ENCODE measurements around the gene GPR142. TPM values are rescaled to one million over a fixed set of nuclear protein-coding genes. Genes with fewer than 3 reads are reported as not detected.
A peak's percentile ranks its signal among the peaks of the same experiment; 100 is the strongest.

GPR142 gene
- total and polyA plus RNA-seq, 2 of the 13 experiments (the other 11 are each of a cell fraction or from before 2014, with no cell fraction given) = not detected

- Histone ChIP-seq H3K4me1 (ENCODE audit: insufficient read depth, low read length) (peaks cover 78% of the 10 kb centered on the region), H3K27me3 (ENCODE audit: control insufficient read depth in 1 of 2, insufficient read depth in 2 of 2, low read length in 2 of 2) (peaks cover 0 to 7% of the 10 kb centered on the region in 2 experiments; a peak in 1 of 5 replicates), H3K9me3 (ENCODE audit: low read length) (no peaks in the 10 kb centered on the region), H3K4me3 (replicated peaks in 1 of 3; ENCODE audit: insufficient read depth in 1 of 3, low read depth in 2 of 3, low read length in 3 of 3) (no peak overlapping the region), H3K79me2 (ENCODE audit: insufficient read depth, low read length) (no peaks in the 10 kb centered on the region), H3K9ac (ENCODE audit: insufficient read depth, low read depth, low read length) (no peak overlapping the region), H4K20me1 (ENCODE audit: insufficient read depth, low read length) (no peaks in the 10 kb centered on the region), H3K27ac (ENCODE audit: extremely low read length, insufficient read depth, low read length) (no peak overlapping the region), H3K36me3 (replicated peaks in 1 of 2; ENCODE audit: control insufficient read depth in 1 of 2, insufficient read depth in 2 of 2, low read length in 2 of 2) (no peaks in the 10 kb centered on the region), H2AFZ (ENCODE audit: low read length) (no peak overlapping the region), H3K4me2 (ENCODE audit: low read depth, low read length) (no peak overlapping the region)
- TF ChIP-seq HOXD1 (CRISPR knock-in tag; IDR thresholded peaks at IDR 0.05) = no peak
- 38% methylated on average over 7 of the region's 7 CpGs for WGBS (ENCODE audit: low lambda C conversion rate)
- ChIA-PET POLR2A (interaction anchor here (2.1 to 3.1 kb wide), 2 partner anchors 14 to 17 kb away, joined by 11 to 12 read pairs; no protein-coding TSS in a partner anchor), CTCF (ENCODE audit: low intra/inter-chr PET ratio, low total read pairs) (no interaction called here)
- no peak for ATAC-seq
- intact Hi-C loops (cut with micrococcal nuclease; ENCODE audit: unreplicated experiment) = no loop called here
- BruUV-seq (replicated peaks) = no TSS peak
- FAIRE-seq = no peak
- no peak for DNase-seq (ENCODE audit: low spot score)
- in situ Hi-C loops (cut with HindIII; ENCODE audit: extremely low pct_ligation_motif_present, low pct_unique_long_range_greater_than_20kb) = no loop called here
These were observed 46.2 kb downstream of the GPR142 start for GRCh38 chr17:74413491-74413890.

DNA sequence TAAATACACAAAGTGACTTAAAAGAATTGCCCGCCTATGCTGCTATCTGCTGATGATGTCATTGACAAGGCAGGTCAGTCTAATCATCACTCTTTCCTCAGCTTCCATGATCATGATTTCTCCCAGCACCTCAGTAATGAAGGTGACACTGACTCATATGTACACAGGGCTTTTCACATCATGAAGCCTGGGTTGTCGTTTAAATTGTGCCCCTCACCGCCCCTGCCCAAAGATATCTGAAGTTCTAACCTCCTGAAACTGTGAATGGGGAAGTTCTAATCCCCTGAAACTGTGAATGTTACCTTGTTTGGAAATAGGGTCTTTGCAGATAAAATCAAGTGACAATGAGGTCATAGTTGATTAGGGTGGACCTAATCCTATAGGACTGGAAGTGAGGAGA is 47.2 kb downstream of the GPR142 start:
- H3K9ac ChIP-seq (ENCODE audit: insufficient read depth, low read depth, low read length) = no peak overlapping the region
- in situ Hi-C loops (cut with HindIII; ENCODE audit: extremely low pct_ligation_motif_present, low pct_unique_long_range_greater_than_20kb) = no loop called here
- intact Hi-C loops (cut with micrococcal nuclease; ENCODE audit: unreplicated experiment) = no loop called here
- H3K27me3 ChIP-seq (ENCODE audit: control insufficient read depth in 1 of 2, insufficient read depth in 2 of 2, low read length in 2 of 2) = peaks cover 0 to 7% of the 10 kb centered on the region in 2 experiments; a peak in 1 of 5 replicates
- no TSS peak for BruUV-seq (replicated peaks)
- H3K27ac ChIP-seq (ENCODE audit: extremely low read length, insufficient read depth, low read length) = no peak overlapping the region
- TF ChIP-seq, protein P1, sequence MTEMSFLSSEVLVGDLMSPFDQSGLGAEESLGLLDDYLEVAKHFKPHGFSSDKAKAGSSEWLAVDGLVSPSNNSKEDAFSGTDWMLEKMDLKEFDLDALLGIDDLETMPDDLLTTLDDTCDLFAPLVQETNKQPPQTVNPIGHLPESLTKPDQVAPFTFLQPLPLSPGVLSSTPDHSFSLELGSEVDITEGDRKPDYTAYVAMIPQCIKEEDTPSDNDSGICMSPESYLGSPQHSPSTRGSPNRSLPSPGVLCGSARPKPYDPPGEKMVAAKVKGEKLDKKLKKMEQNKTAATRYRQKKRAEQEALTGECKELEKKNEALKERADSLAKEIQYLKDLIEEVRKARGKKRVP (CRISPR knock-in tag; IDR thresholded peaks at IDR 0.05) = 0 out of 4 replicates have a peak, but pooled peaks of 1 of the 2 experiments have one; percentile 26
- TF ChIP-seq ZNF776 (CRISPR knock-in tag; IDR thresholded peaks at IDR 0.05) = no peak
- TF ChIP-seq, protein P2, sequence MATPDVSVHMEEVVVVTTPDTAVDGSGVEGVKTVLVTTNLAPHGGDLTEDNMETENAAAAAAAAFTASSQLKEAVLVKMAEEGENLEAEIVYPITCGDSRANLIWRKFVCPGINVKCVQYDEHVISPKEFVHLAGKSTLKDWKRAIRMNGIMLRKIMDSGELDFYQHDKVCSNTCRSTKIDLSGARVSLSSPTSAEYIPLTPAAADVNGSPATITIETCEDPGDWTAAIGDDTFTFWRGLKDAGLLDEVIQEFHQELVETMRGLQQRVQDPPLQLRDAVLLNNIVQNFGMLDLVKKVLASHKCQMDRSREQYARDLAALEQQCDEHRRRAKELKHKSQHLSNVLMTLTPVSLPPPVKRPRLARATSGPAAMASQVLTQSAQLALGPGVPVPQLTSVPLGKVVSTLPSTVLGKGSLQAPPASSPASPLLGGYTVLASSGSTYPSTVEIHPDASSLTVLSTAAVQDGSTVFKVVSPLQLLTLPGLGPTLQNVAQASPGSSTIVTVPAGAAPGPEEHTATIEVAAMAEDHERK (CRISPR knock-in tag; IDR thresholded peaks at IDR 0.05; ENCODE audit: low read depth) = no peak
- TF ChIP-seq PLRG1 (conservative IDR thresholded peaks at IDR 0.05) = no peak
- peak; percentile 88 for TF ChIP-seq ATF7 (IDR thresholded peaks at IDR 0.05)
- TF ChIP-seq ATF7 (CRISPR knock-in tag; IDR thresholded peaks at IDR 0.05) = no peak
- TF ChIP-seq FOSL2 (CRISPR knock-in tag; IDR thresholded peaks at IDR 0.05) = peak; percentile 26; the same call in 1 of the 2 replicates
- no peak for TF ChIP-seq MXI1 (IDR thresholded peaks at IDR 0.05; ENCODE audit: borderline replicate concordance, low read depth, low read length)
- TF ChIP-seq, protein P3, sequence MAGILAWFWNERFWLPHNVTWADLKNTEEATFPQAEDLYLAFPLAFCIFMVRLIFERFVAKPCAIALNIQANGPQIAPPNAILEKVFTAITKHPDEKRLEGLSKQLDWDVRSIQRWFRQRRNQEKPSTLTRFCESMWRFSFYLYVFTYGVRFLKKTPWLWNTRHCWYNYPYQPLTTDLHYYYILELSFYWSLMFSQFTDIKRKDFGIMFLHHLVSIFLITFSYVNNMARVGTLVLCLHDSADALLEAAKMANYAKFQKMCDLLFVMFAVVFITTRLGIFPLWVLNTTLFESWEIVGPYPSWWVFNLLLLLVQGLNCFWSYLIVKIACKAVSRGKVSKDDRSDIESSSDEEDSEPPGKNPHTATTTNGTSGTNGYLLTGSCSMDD (CRISPR knock-in tag; IDR thresholded peaks at IDR 0.05) = no peak
- TF ChIP-seq CREB1 (IDR thresholded peaks at IDR 0.05) = peak; percentile 70
- no peak for TF ChIP-seq CREB1 (CRISPR knock-in tag; IDR thresholded peaks at IDR 0.05)
- TF ChIP-seq MAF1 (CRISPR knock-in tag; IDR thresholded peaks at IDR 0.05; ENCODE audit: borderline replicate concordance) = no peak
- TF ChIP-seq, protein P4, sequence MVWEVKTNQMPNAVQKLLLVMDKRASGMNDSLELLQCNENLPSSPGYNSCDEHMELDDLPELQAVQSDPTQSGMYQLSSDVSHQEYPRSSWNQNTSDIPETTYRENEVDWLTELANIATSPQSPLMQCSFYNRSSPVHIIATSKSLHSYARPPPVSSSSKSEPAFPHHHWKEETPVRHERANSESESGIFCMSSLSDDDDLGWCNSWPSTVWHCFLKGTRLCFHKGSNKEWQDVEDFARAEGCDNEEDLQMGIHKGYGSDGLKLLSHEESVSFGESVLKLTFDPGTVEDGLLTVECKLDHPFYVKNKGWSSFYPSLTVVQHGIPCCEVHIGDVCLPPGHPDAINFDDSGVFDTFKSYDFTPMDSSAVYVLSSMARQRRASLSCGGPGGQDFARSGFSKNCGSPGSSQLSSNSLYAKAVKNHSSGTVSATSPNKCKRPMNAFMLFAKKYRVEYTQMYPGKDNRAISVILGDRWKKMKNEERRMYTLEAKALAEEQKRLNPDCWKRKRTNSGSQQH (CRISPR knock-in tag; IDR thresholded peaks at IDR 0.05; ENCODE audit: low read depth) = no peak
- 34% methylated on average over 3 of the region's 3 CpGs for WGBS (ENCODE audit: low lambda C conversion rate)
- H3K36me3 ChIP-seq (replicated peaks in 1 of 2; ENCODE audit: control insufficient read depth in 1 of 2, insufficient read depth in 2 of 2, low read length in 2 of 2) = no peaks in the 10 kb centered on the region
- no peaks in the 10 kb centered on the region for H3K9me3 ChIP-seq (ENCODE audit: low read length)
- no peak overlapping the region for H3K4me2 ChIP-seq (ENCODE audit: low read depth, low read length)
- H3K79me2 ChIP-seq (ENCODE audit: insufficient read depth, low read length) = no peaks in the 10 kb centered on the region
- FAIRE-seq (no peak), DNase-seq (ENCODE audit: low spot score) (no peak), ATAC-seq (no peak)
- H3K4me1 ChIP-seq (ENCODE audit: insufficient read depth, low read length) = peaks cover 81% of the 10 kb centered on the region
- ChIA-PET CTCF (ENCODE audit: low intra/inter-chr PET ratio, low total read pairs) (no interaction called here), POLR2A (interaction anchor here (4.8 kb wide), 1 partner anchor 15 kb away, joined by 159 read pairs; the partner anchor contains the start of gene GPRC5C)
- no peak overlapping the region for H3K4me3 ChIP-seq (replicated peaks in 1 of 3; ENCODE audit: insufficient read depth in 1 of 3, low read depth in 2 of 3, low read length in 3 of 3)
- no peak overlapping the region for H2AFZ ChIP-seq (ENCODE audit: low read length)
- H4K20me1 ChIP-seq (ENCODE audit: insufficient read depth, low read length) = no peaks in the 10 kb centered on the region

Data from HepG2 (cell line).